HL-60 (cell line): ENCODE measurements around the gene DIP2C.

Experiments used
- GABPA ChIP-seq: IDR thresholded peaks from 2 replicates; pipeline ENCODE4 v1.6.1; 2012; ENCODE audit warnings: low read depth
- POLR2AphosphoS5 ChIP-seq: IDR thresholded peaks from 2 replicates; pipeline ENCODE4 v1.6.1; 2012; ENCODE audit warnings: low read depth
- TF ChIP-seq, protein P1 (sequence below): IDR thresholded peaks from one replicate; pipeline ENCODE4 v1.5.1; 2011; ENCODE audit warnings: low read length, control low read depth, inconsistent platforms; ENCODE audit not compliant: insufficient read depth

DNA sequence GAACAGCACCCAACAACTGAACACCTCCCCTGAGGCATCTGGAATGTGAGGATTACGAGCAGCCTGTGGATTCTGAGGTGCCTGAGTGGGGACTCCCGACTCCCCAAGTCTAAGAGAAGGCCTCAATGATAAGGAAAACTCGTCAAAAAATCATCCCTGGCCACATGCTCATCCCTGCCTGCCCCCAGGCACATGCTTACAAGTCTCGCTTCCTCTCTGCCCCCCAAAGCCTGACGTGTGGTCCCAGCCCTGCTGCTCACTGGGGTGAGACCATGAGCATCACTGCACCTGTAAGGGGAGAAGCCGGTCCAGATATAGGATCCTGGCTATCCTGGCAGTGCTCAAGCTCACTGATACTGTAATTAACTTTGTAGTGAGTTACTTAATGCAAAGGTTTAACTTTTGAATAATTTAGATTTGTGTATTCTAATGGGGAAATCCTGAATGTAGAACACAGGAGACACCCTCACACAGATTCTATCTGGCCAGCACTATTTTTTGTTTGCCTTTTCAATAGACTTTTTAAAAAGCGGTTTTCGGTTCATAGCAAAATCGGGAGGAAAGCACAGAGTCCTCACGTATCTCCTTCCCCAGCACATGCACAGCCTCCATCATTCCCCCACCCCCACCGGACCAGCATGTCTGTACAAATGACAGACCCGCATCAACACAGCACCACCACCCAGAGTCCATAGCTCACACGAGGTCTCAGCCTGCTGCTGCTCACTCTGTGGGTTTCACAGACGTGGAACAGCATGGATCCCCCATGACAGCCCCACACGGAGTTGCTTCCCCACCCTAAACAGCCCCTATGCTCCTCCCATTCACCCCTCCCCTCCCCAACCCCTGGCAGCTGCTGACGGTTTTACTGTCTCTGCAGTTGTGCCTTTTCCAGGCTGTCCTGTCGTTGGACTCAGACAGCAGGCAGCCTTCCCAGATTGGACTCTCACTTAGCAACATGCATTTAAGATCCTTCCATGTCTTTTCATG is 167.9 kb downstream of the DIP2C start:
- TF ChIP-seq GABPA (no peak), POLR2AphosphoS5 (no peak)
- TF ChIP-seq, protein P1, sequence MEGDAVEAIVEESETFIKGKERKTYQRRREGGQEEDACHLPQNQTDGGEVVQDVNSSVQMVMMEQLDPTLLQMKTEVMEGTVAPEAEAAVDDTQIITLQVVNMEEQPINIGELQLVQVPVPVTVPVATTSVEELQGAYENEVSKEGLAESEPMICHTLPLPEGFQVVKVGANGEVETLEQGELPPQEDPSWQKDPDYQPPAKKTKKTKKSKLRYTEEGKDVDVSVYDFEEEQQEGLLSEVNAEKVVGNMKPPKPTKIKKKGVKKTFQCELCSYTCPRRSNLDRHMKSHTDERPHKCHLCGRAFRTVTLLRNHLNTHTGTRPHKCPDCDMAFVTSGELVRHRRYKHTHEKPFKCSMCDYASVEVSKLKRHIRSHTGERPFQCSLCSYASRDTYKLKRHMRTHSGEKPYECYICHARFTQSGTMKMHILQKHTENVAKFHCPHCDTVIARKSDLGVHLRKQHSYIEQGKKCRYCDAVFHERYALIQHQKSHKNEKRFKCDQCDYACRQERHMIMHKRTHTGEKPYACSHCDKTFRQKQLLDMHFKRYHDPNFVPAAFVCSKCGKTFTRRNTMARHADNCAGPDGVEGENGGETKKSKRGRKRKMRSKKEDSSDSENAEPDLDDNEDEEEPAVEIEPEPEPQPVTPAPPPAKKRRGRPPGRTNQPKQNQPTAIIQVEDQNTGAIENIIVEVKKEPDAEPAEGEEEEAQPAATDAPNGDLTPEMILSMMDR: no peak
